Measurements from ENCODE around the gene MT1X.

The MT1X gene

DNA sequence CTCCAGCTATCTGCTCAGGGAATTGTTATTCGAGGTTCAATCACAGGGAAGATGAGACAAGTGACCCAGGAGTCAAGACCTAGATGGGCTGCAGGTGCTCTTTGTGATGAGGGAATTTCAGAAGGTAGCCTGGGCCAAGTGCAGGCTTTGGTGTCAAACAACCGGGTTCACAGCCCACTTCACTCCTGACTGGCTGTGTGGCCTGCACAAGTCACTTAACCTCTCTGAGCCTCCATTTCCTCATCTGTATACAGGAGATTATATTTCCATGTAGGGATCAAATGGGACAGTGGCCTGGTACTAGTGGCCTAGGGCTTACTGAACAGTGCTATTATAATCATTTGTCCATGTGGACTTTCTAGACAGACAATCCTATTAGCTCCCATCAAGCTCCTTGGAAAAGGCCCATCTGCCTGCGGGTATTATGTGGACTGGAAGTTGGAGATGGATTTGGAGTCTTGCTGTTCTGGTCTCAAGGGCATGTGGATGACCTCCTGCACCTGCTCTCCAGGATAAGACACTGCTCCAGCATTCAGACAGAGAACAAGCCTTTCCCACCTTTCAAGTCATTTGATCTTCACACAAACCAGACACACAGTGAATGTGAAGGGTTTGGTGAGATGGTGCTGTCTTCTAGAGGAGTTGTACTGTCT is 3.1 kb upstream of the MT1X start:
- no peak for DNase-seq (ENCODE audit: low read depth in 2 of 2)

GRCh38 chr16:56679818-56680217 is 2.5 kb upstream of the MT1X start:
- DNase-seq (ENCODE audit: low read depth in 2 of 2) = no peak

- no peak for DNase-seq (ENCODE audit: low read depth in 2 of 2)
Observed at GRCh38 chr16:56682703-56683397, 580 bp downstream of the MT1X start.

- DNase-seq (ENCODE audit: low read depth in 2 of 2) = no peak
Observed at GRCh38 chr16:56683424-56684172, 1.3 kb downstream of the MT1X start.

DNA sequence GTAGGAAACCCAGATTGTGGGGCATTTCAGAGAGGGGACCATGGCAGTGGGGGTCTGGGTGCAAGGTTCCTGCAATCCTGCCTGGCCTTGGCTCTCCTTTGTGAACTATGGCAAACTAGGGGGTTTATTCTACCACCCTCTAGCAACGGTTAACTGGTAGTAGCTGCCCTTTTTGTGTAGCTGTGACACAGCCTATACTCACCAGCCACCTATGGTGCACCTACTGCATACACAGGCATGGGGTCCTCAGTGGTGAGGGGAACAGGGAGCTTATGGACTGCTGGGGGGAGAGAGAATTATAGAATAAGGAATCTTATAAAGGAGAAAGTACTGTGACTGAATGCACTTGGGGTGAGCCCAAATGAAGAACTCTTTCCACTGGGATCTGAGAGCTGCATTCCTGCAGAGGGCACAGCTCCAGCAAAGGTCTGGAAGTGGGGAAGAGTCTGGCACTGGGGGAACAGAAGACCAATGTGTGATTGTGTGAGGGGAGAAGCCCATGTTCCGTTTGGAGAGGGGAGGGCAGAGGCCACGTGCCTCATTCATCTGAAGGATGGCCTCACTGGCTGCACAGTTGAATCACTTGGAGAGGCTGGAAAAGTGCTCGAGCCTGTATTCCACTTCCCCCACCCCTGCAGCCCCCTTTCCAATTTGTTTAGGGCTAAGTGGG is 2.1 kb downstream of the MT1X start:
- DNase-seq (ENCODE audit: low read depth in 2 of 2) = no peak

DNA sequence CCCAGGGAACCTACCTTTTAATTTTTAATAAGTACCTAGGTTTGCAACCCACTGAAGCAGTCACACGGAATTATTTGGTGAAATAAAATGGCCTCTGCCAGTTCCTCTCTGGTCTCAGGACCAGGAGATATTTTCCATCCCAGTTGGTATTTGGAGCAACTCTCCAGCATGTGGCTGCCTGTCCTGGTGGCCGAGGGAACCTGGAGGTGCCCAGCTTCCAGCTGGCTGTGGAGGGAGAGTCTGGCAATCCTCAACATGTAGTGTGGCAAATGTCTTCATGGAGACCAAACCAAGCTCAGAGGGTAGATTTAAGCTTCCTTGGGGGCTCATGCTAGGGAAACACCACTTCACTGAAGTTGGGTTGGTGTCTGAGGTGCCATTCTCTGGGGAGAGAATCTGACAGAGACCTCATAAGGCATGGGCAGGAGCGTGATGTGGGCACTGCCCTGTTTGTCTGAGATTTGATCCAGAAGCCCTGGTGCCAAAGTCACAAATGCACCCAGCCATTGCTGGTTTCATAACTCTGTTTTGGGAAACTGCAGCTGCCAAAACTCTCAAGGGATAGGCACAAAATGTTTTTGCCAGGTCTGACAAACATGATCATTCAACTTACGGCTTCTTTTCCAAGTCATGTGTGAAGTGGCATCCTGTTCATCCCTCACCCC is 2.8 kb downstream of the MT1X start:
- DNase-seq (ENCODE audit: low read depth in 2 of 2) = no peak

- DNase-seq (ENCODE audit: low read depth in 2 of 2) = no peak
Observed at GRCh38 chr16:56686758-56687157, 4.5 kb downstream of the MT1X start.

- no peak for DNase-seq (ENCODE audit: low read depth in 2 of 2)
Observed at GRCh38 chr16:56688762-56689161, 6.5 kb downstream of the MT1X start.

- no peak for DNase-seq (ENCODE audit: low read depth in 2 of 2)
Observed at GRCh38 chr16:56689171-56689570, 6.9 kb downstream of the MT1X start.

DNA sequence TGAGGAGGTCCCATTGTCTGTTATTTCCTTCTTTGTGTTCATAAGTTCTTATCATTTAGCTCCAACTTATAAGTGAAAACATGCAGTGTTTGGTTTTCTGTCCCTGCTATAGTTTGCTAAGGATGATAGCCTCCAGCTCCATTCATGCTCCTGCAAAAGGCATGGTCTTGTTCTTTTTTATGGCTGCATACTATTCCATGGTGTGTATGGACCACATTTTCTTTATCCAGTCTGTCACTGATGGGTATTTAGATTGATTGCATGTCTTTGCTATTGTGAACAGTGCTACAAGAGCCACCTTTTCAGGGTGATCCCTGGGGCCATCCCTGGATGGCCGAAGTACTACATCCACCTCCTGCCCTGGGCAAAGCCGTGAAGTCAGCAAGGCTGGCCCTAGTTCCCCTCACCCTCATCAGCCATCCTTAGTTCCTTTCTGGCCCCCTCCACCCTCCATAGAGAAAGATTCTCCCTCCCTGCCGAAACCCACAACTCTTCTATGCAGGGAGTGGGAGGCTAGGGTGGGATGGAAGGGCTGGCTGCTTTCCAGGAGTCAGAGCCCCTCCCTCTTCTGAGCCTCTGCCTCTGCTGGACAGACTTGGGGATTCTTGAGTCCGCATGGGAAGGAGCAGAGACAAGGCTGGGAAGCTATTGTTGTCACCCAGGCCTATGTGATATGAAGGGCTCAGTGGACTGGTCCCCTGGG is 8.3 kb downstream of the MT1X start:
- DNase-seq (ENCODE audit: low read depth in 2 of 2) = no peak

- no peak for DNase-seq (ENCODE audit: low read depth in 2 of 2)
Observed at GRCh38 chr16:56691885-56692284, 9.6 kb downstream of the MT1X start.

DNA sequence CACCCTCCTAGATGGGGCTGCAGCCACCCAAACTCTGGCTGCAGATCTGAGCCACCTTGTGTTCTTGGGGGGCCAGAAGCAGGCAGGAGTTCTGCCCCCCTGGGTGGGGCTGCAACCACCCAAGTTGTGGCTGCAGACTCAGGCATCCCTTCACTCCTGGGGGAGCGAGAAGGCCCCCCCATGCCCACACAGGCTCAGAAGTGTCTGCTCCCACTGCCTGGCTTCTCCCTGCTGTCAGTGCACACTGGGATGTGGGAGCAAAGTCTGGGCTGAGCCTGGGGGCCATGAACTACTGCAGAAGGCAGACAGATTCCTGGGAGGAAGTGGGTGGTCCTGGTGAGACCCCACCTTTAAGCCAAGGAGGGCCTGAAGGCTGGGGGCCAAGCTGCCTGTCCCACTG is 13.0 kb downstream of the MT1X start:
- DNase-seq (ENCODE audit: low read depth in 2 of 2) = no peak

- DNase-seq (ENCODE audit: low read depth in 2 of 2) = no peak
Observed at GRCh38 chr16:56697456-56698155, 15.3 kb downstream of the MT1X start.

GRCh38 chr16:56700195-56700594 is 17.9 kb downstream of the MT1X start:
- DNase-seq (ENCODE audit: low read depth in 2 of 2) = no peak

DNA sequence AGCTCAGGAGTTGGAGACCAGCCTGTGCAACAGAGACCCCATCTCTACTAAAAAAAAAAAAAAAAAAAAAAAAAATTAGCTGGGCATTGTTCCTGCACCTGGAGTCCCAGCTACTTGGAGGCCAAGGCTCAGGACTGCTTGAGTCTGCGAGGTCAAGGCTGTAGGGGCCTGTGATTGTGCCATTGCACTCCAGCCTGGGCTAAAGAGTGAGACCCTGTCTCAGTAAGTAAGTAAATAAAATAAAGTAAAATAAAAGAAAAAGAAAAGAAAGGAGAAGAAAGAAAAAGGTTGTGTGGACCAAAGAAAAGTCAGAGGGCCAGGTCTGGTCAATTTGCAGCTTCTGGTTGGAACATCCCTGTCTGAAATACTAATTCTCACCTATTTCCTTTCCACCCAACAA is 18.4 kb downstream of the MT1X start:
- no peak for DNase-seq (ENCODE audit: low read depth in 2 of 2)

DNA sequence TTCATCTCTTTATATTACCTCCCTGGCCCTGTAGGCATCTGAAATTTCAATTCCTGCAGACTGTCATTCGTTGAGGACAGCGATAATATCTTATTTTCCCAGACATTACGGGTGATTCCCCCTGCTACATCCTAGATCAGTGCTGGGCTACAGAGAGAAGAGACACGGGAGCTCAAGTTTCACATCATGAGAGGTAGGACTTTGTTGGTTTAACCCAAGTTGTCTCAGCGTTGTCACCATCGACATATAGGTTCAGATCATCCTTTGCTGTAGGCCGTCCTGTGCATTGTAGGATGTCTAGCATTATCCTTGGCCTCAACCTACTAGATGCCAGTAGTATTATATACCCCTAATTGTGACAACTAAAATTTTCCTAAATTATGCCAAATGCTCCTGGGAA is 19.3 kb downstream of the MT1X start:
- DNase-seq (ENCODE audit: low read depth in 2 of 2) = no peak

- DNase-seq (ENCODE audit: low read depth in 2 of 2) = no peak
Observed at GRCh38 chr16:56702836-56703235, 20.6 kb downstream of the MT1X start.

GRCh38 chr16:56708525-56709442 is 26.5 kb downstream of the MT1X start:
- DNase-seq (ENCODE audit: low read depth in 2 of 2) = no peak

DNA sequence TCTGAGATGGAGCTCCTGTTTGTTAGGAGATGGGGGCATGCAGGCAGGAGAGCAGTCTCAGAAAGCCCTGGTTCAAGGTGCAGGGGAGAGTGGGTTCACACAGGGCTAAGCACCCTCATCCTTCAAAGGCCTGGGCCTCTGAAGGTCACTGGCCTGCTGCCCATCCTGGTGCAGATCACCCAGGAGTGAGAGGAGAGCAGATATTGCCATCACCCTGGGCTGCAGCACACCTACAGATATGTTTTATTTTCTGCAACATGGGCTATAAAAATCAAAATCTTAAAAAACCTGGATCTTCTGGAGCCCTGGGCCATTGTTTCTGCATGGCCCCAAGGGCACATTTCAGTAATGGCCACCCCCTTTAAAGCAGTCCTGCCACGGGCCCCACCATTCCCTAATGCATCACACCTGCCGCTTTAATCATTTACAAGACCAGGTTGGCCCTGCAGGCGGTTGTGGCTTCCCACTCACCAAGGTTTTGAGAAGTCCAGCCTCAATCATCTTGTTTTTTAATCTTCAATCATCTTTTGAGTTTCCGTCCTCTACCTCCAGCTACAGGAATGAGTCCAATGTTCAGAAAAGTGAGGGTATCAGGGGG is 27.3 kb downstream of the MT1X start:
- no peak for DNase-seq (ENCODE audit: low read depth in 2 of 2)
